GM15510 (cell line): Measurements from ENCODE around the gene HOXB6.

Source experiments
- POLR2A ChIP-seq: IDR thresholded peaks from 3 replicates; pipeline ENCODE4 v1.6.1; 2011; ENCODE audit warnings: borderline replicate concordance; ENCODE audit not compliant: insufficient read length; ENCODE audit errors: extremely low read depth

The HOXB6 gene

GRCh38 chr17:48568499-48569239 is 36.1 kb downstream of the HOXB6 start:
- TF ChIP-seq POLR2A = no peak

DNA sequence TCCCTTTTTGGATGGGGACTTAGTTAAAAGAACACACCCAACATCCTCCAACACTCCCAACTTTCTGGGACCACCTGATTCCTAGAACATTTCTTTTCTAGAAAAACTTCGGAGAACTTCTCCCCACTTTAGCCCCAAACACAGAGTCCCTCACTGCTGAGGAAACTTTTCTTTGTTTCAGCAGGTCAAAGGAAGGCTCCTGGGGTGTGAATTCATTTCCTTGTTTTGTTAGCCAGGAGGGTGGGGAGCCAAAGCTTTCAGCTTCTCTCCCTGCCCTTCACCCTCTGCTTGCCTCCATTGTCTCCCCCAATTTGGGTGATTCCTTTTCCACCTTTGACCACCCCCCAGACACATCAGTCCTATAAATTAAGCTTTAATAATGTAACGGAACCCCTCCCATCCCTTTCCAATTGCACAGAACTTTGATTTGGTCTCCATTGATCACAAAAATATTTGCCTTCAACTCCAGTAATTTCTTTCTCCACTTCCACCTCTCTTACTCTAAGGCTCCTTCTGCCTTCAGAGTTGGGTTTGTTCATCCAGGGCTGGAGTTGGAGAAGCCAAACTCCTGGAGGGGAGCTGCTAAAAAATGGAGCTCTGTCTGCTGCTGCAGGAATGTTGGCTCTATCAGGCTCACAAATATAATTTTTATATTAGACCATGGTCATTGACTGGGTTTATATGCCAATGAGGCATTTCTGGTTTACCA is 37.0 kb downstream of the HOXB6 start:
- TF ChIP-seq POLR2A = no peak

- no peak for TF ChIP-seq POLR2A
These were observed 37.6 kb downstream of the HOXB6 start for GRCh38 chr17:48567209-48567608.

DNA sequence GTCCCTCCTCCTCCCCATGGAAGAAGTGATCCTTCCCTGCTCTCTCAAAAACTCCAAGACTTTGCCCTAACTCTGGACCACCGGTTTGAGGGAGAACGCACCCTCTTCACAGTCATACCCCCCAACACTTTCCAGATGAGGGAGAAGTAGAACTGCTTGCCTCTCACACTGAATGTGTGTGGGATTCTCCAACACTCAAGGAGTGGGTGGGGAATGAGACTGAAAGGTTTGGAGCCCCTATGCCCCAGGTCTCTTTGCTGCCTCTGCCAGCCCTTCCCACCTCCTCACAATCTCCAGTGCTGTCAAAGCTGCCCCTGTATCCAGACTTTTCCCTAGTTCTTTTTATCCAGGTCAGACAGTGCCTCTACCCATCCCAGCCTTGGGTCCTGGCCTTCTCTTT is 38.1 kb downstream of the HOXB6 start:
- TF ChIP-seq POLR2A = no peak

DNA sequence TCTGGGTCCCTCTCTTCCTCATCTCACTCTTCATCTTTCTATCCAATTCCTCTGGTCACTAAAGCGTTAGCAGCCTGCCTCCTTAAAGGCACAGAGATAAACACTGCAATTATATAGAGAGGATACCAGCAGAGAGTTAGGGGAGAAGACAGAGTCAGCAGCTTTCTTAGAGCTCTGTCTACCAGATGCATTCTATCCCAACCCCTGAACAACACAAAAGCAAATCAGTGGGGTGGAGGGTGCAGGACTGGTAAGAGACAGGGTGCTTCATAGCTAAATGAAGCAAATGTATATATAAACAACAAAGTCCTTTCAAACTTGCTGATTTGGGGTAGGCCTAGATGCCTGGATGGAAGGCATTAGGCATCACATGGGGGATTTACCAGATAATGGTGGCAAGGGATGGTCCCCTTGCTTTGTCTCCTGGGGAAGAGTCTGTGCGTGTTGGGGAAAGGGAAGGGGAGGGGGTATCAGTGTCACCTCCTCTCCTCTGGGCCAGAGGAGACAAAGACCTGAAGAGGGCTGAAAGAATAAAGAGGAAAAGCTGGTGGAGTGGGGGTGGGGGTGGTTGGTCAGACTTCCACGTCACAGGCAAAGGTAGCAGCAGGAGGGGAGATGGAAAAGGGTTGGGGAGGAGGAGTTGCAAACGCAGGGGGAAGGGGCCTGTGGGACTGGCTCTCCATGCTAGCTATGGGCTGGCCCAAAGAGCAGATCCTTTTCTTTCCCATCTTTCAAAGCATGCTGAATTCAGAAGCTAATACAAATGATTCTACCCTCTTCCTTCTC is 38.7 kb downstream of the HOXB6 start:
- no peak for TF ChIP-seq POLR2A

DNA sequence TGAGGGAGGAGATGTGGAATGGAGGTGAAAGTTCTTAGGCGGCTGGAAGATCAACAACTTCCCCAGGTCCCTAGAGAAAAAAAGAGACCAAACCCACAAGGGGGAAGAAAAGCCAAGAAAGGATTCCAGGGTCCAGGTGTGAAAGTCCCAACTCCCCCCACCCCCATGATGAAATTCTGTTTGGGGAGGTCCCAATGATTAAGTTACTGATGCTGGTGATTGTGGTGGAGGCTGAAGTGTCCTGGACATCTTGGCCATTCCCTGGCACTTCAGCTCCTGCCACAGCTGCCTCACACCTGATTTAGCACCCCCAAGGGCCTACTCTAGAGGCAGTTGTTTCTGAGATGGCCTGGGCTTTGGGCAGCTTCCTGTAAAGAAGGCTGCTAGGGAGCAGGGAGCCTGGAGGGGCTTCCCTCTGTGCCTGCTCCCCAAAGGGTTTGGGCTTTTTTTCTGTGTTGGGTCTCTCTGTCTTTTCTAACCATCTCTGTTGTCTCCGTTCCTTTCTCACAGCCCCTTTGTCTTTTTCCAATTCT is 39.7 kb downstream of the HOXB6 start:
- TF ChIP-seq POLR2A = no peak

GRCh38 chr17:48564188-48565021 is 40.4 kb downstream of the HOXB6 start:
- TF ChIP-seq POLR2A = no peak

DNA sequence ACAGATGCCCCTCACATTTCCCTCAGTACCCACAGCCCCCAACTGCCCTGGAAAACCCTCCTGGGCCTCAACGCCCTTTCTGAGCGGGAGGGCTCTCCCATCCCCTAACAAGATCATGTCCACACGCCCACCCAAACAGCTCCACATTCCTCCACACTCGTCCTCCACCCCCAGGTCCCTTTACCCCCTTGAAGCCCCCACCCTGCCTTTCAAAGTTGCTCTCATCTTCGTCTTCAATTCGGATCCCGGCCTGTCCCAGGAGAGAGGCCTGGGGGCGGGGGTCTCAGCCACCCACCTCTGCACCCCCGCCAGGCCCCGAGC is 41.0 kb downstream of the HOXB6 start:
- TF ChIP-seq POLR2A = no peak

- TF ChIP-seq POLR2A = no peak
These were observed 41.4 kb downstream of the HOXB6 start for GRCh38 chr17:48563385-48563838.

DNA sequence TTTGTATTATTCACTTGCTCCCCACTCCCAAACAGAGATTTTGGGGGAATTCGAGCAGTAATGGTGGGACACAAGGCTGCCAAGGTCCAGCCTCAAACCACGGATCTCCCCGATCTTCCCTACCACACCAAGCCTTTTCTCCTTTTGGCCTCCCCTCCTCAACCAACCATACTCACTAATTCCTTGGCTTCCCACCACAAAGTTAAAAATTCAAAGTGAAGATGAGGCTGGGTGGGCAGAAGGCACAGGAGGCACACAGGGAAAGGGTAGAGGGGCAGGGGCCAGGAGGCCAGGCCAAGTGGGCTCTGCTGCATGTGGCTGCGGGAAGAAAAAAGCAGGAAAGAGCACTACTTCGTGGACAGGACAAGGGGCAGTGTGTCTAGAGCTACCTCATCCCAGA is 41.9 kb downstream of the HOXB6 start:
- TF ChIP-seq POLR2A = no peak

DNA sequence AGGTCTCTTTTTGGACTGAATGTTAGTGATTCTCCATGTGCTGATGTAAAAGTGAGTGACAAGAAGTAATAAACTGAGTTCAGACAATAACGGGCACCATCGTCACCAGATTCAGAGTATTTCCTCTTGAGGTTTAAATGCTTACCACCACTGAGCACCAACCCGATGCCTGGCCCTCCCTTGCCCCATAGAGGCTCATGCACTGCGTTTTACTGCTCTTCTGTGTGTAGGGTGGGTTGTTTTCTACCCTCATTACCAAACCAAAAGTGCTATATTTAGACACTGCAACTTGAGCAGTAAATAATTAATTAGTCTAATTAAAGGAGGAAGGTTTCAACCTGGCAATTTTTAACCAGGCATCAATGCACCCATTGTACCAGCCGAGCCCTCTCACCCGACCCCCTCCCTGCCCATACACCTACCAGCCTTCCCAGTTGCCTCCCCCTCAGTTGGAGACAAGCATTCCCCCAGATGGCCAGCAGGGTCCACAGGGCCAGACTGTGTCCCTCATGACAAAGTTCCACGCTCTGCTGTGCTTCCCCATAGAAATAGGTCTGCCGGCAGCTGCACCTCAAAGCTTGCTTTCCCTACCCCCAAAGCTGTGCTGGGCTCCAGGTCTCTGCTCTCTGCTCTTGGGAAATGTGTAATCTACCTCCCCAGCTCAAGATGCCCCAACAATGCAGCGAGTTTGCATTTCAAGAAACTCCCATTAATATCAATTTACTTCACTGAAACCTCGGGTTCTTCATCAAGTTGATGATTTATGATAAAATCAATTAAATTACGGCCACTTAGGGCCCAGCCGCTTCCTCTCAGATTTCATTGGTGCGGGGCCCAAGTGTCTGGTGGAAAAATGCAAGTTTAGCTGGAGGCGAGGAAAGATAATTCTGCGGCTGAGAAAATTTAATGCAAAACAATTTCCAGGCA is 42.6 kb downstream of the HOXB6 start:
- no peak for TF ChIP-seq POLR2A

- no peak for TF ChIP-seq POLR2A
These were observed 44.7 kb downstream of the HOXB6 start for GRCh38 chr17:48559840-48560817.
